ENCODE data around the gene ABCE1. TPM values are rescaled to one million over a fixed set of nuclear protein-coding genes. Genes with fewer than 3 reads are reported as not detected.
"Not testable (repeated sequence)": the region's sequence is repeated elsewhere in the genome, so short reads cannot be mapped to it uniquely, and the experiment has no call there.

Gene ABCE1
- total RNA-seq, 2 experiments from 2014 or later: 108 to 111 TPM

DNA sequence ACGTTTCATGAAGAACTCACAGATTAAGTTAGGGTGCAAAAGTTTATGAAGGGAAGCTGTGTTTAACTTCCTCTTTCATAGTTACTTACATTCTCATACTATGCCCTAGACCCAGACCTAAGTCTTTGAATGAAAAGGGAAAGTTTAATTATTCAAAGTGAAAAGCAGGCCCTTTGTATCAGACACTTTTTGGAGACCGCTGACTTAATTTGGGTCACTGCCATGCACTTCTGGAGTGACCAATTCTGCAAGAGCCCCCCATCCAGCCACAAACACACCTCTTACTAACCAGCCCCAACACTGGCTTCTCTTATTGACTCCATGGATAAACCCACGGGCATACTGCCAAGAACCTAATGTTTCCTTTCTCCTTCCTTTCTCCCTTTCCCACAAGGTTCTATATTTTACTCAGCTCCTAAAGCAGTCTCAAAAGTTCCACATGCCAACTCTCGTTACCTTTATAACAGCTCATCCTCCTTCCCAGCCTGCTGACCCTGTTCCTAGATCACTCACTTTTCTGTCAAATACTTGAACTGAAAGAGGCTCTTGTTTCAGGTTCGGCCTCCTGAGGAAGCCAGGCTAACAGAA is 34.5 kb downstream of the ABCE1 start:
- CTCF ChIA-PET (ENCODE audit: unreplicated experiment): no interaction called here
- H3K36me3 ChIP-seq (ENCODE audit: insufficient read depth, low read length): peaks cover 89% of the 10 kb centered on the region
- intact Hi-C loops (cut with micrococcal nuclease; ENCODE audit: unreplicated experiment): no loop called here
- no peak overlapping the region for H2AFZ ChIP-seq (ENCODE audit: low read length)
- H3K79me2 ChIP-seq (ENCODE audit: insufficient read depth, low read depth, low read length): no peaks in the 10 kb centered on the region
- POLR2A ChIA-PET: interaction anchor here (1.8 kb wide), 1 partner anchor 9 kb away, joined by 7 read pairs; no protein-coding TSS in a partner anchor
- TF ChIP-seq CTCF (conservative IDR thresholded peaks at IDR 0.05; ENCODE audit: low read length): no peak
- TF ChIP-seq EZH2phosphoT487 (IDR thresholded peaks at IDR 0.05; ENCODE audit: borderline replicate concordance, low read depth, low read length): no peak
- no peak overlapping the region for H3K4me2 ChIP-seq (ENCODE audit: low read length)
- H3K27ac ChIP-seq (ENCODE audit: low read depth, low read length, poor library complexity, severe bottlenecking): no peak overlapping the region
- H3K4me1 ChIP-seq (ENCODE audit: insufficient read depth, low read length, poor library complexity, severe bottlenecking): peaks cover 9% of the 10 kb centered on the region
- no peak overlapping the region for H3K4me3 ChIP-seq (ENCODE audit: low read depth, low read length, poor library complexity, severe bottlenecking)
- H3K9me2 ChIP-seq (ENCODE audit: insufficient read depth, low read length): no peaks in the 10 kb centered on the region
- peak; percentile 8 for DNase-seq (ENCODE audit: low spot score)
- H4K20me1 ChIP-seq (ENCODE audit: insufficient read depth, low read length): no peaks in the 10 kb centered on the region
- no peaks in the 10 kb centered on the region for H3K9me3 ChIP-seq (ENCODE audit: low read length)
- no TSS peak for BruUV-seq (replicated peaks)

DNA sequence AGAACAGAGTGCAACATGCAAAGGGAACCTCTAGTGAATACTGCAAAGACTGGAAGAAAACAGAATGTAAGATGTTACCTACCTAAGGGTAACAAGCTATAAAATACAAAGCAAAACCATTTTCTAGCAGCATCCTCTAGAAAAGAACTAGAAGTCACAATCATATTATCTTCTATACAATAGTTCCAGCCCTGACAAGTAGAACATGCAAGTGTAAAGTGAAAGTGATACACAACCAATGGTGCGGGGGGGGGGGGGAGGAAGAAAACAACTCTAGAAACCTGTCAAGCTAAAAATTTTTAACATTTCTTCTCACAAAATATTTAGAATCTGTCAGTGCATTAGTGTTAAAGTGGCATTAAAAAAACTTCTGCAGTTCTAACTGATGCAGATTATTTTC is 38.1 kb downstream of the ABCE1 start:
- H3K79me2 ChIP-seq (ENCODE audit: insufficient read depth, low read depth, low read length); POLR2A ChIA-PET; H3K4me2 ChIP-seq (ENCODE audit: low read length); H3K4me1 ChIP-seq (ENCODE audit: insufficient read depth, low read length, poor library complexity, severe bottlenecking); H3K4me3 ChIP-seq (ENCODE audit: low read depth, low read length, poor library complexity, severe bottlenecking); BruUV-seq (replicated peaks); H3K9me2 ChIP-seq (ENCODE audit: insufficient read depth, low read length); H3K9me3 ChIP-seq (ENCODE audit: low read length); H4K20me1 ChIP-seq (ENCODE audit: insufficient read depth, low read length); DNase-seq (ENCODE audit: low spot score); H2AFZ ChIP-seq (ENCODE audit: low read length); CTCF ChIA-PET (ENCODE audit: unreplicated experiment); intact Hi-C loops (cut with micrococcal nuclease; ENCODE audit: unreplicated experiment); H3K27ac ChIP-seq (ENCODE audit: low read depth, low read length, poor library complexity, severe bottlenecking): not testable (repeated sequence)
- peaks cover 88% of the 10 kb centered on the region for H3K36me3 ChIP-seq (ENCODE audit: insufficient read depth, low read length)

DNA sequence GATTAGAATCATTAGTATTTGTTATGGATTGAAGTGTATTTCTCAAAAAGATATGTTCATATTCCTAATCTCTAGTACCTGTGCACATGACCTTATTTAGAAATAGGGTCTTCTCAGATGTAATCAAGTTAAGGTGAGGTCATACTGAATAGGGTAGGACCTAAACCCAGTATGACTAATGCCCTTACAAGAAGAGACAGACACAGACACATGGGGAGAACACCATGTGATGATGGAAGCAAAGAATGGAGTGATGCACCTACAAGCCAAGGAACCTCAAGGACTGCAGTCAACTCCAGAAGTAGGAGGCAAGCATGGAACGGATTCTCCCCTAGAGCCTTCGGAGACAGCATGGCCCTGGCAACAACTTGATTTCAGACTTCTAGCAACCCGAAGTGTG is 50.9 kb downstream of the ABCE1 start:
- POLR2A ChIA-PET: interaction anchor here (1.0 to 1.4 kb wide), 3 partner anchors 12 to 43 kb away, joined by 3 to 6 read pairs (median 4); no protein-coding TSS in a partner anchor
- peaks cover 97% of the 10 kb centered on the region for H3K36me3 ChIP-seq (ENCODE audit: insufficient read depth, low read length)
- BruUV-seq (replicated peaks): no TSS peak
- H3K9me3 ChIP-seq (ENCODE audit: low read length): no peaks in the 10 kb centered on the region
- intact Hi-C loops (cut with micrococcal nuclease; ENCODE audit: unreplicated experiment): no loop called here
- DNase-seq (ENCODE audit: low spot score): no peak
- no peak overlapping the region for H3K4me3 ChIP-seq (ENCODE audit: low read depth, low read length, poor library complexity, severe bottlenecking)
- TF ChIP-seq CTCF (conservative IDR thresholded peaks at IDR 0.05; ENCODE audit: low read length) (no peak), EZH2phosphoT487 (IDR thresholded peaks at IDR 0.05; ENCODE audit: borderline replicate concordance, low read depth, low read length) (no peak)
- no peak overlapping the region for H2AFZ ChIP-seq (ENCODE audit: low read length)
- no peaks in the 10 kb centered on the region for H3K79me2 ChIP-seq (ENCODE audit: insufficient read depth, low read depth, low read length)
- H3K4me2 ChIP-seq (ENCODE audit: low read length): no peak overlapping the region
- no peaks in the 10 kb centered on the region for H3K9me2 ChIP-seq (ENCODE audit: insufficient read depth, low read length)
- peaks cover 6% of the 10 kb centered on the region for H3K4me1 ChIP-seq (ENCODE audit: insufficient read depth, low read length, poor library complexity, severe bottlenecking)
- CTCF ChIA-PET (ENCODE audit: unreplicated experiment): no interaction called here
- H4K20me1 ChIP-seq (ENCODE audit: insufficient read depth, low read length): 0 out of 2 replicates have a peak, but pooled peaks cover 6% of the 10 kb centered on the region
- no peak overlapping the region for H3K27ac ChIP-seq (ENCODE audit: low read depth, low read length, poor library complexity, severe bottlenecking)

Data from OCI-LY7 (cell line).